H9 (cell line): Measurements from ENCODE around the gene TRIM7. TPM values are rescaled to one million over a fixed set of nuclear protein-coding genes. Genes with fewer than 3 reads are reported as not detected.
"Not testable (repeated sequence)": the region's sequence is repeated elsewhere in the genome, so short reads cannot be mapped to it uniquely, and the experiment has no call there.

ENCODE experiments used
- DNase-seq: peaks from one replicate; pipeline ENCODE4 v3.0.0-alpha.2; 2017
- H2AFZ ChIP-seq: one replicate; pipeline ENCODE4 v1.6.1; 2013; ENCODE audit warnings: mild to moderate bottlenecking, low read length, control low read depth, moderate library complexity
- H2AK5ac ChIP-seq: 2 replicates; pipeline ENCODE4 v1.6.1; 2013; ENCODE audit warnings: low read length, control low read depth, mixed read lengths; ENCODE audit not compliant: insufficient read length
- H2BK120ac ChIP-seq: one replicate; pipeline ENCODE4 v1.6.1; 2013; ENCODE audit warnings: low read depth, mild to moderate bottlenecking, low read length, control low read depth, inconsistent platforms; ENCODE audit not compliant: poor library complexity, severe bottlenecking
- H2BK12ac ChIP-seq: 2 replicates; pipeline ENCODE4 v1.6.1; 2013; ENCODE audit warnings: low read length, control low read depth, mixed read lengths, low read depth; ENCODE audit not compliant: insufficient read length
- H2BK15ac ChIP-seq: 2 replicates; pipeline ENCODE4 v1.6.1; 2013; ENCODE audit warnings: low read depth, low read length, control low read depth
- H2BK20ac ChIP-seq: one replicate; pipeline ENCODE4 v1.6.1; 2013; ENCODE audit warnings: low read depth, mild to moderate bottlenecking, low read length, control low read depth, inconsistent platforms; ENCODE audit not compliant: poor library complexity, severe bottlenecking
- H2BK5ac ChIP-seq: 2 replicates; pipeline ENCODE4 v1.6.1; 2013; ENCODE audit warnings: low read length, control low read depth, mixed read lengths; ENCODE audit not compliant: insufficient read length
- H3K14ac ChIP-seq: 2 replicates; pipeline ENCODE4 v1.6.1; 2013; ENCODE audit warnings: low read length, control low read depth; ENCODE audit not compliant: insufficient read depth
- H3K18ac ChIP-seq: 2 replicates; pipeline ENCODE4 v1.6.1; 2013; ENCODE audit warnings: low read depth, mild to moderate bottlenecking, mixed read lengths, low read length, control low read depth; ENCODE audit not compliant: insufficient read length
- H3K23ac ChIP-seq: 2 replicates; pipeline ENCODE4 v1.6.1; 2013; ENCODE audit warnings: low read length, control low read depth, mixed read lengths, low read depth; ENCODE audit not compliant: insufficient read length
- H3K23me2 ChIP-seq: 2 replicates; pipeline ENCODE4 v1.6.1; 2013; ENCODE audit warnings: low read depth, mild to moderate bottlenecking, mixed read lengths, low read length, control low read depth; ENCODE audit not compliant: insufficient read length, poor library complexity, severe bottlenecking
- H3K27ac ChIP-seq: 2 replicates; pipeline ENCODE4 v1.5.1; 2013; ENCODE audit warnings: low read length, control low read depth, mixed read lengths, low read depth; ENCODE audit not compliant: insufficient read length
- H3K27me3 ChIP-seq: 2 replicates; pipeline ENCODE4 v1.6.1; 2013; ENCODE audit warnings: low read length, control low read depth, inconsistent platforms; ENCODE audit not compliant: insufficient read depth
- H3K4ac ChIP-seq: 2 replicates; pipeline ENCODE4 v1.6.1; 2013; ENCODE audit warnings: low read depth, mild to moderate bottlenecking, control low read depth, inconsistent platforms, low read length, moderate library complexity
- H3K4me1 ChIP-seq: 2 replicates; pipeline ENCODE4 v1.6.1; 2013; ENCODE audit warnings: low read length, control low read depth, inconsistent platforms; ENCODE audit not compliant: insufficient read depth
- H3K4me2 ChIP-seq: 2 replicates; pipeline ENCODE4 v1.6.1; 2013; ENCODE audit warnings: low read length, control low read depth, mixed read lengths; ENCODE audit not compliant: insufficient read length, insufficient read depth
- H3K56ac ChIP-seq: 2 replicates; pipeline ENCODE4 v1.6.1; 2013; ENCODE audit warnings: low read depth, mild to moderate bottlenecking, mixed read lengths, low read length, control low read depth; ENCODE audit not compliant: insufficient read length
- H3K79me1 ChIP-seq: 2 replicates; pipeline ENCODE4 v1.6.1; 2013; ENCODE audit warnings: low read depth, mild to moderate bottlenecking, moderate library complexity, low read length, control low read depth, inconsistent platforms; ENCODE audit not compliant: insufficient read depth, poor library complexity, severe bottlenecking
- H3K79me2 ChIP-seq: 2 replicates; pipeline ENCODE4 v1.6.1; 2013; ENCODE audit warnings: low read length, control low read depth, inconsistent platforms; ENCODE audit not compliant: insufficient read depth
- H3K9ac ChIP-seq: 2 replicates; pipeline ENCODE4 v1.6.1; 2013; ENCODE audit warnings: low read length, control low read depth, mixed read lengths; ENCODE audit not compliant: insufficient read length; ENCODE audit errors: extremely low read depth
- H3K9me3 ChIP-seq: one replicate; pipeline ENCODE4 v1.6.1; 2013; ENCODE audit warnings: low read depth, low read length, inconsistent platforms; ENCODE audit not compliant: control insufficient read depth
- H3T11ph ChIP-seq: one replicate; pipeline ENCODE4 v1.6.1; 2013; ENCODE audit warnings: mild to moderate bottlenecking, low read length, control low read depth, inconsistent platforms
- H4K20me1 ChIP-seq: one replicate; pipeline ENCODE4 v1.6.1; 2013; ENCODE audit not compliant: control insufficient read depth, insufficient read length, insufficient read depth
- H4K5ac ChIP-seq: 2 replicates; pipeline ENCODE4 v1.6.1; 2013; ENCODE audit warnings: low read depth, mild to moderate bottlenecking, mixed read lengths, low read length, control low read depth; ENCODE audit not compliant: insufficient read length
- H4K8ac ChIP-seq: replicated peaks from 2 replicates; pipeline ENCODE4 v1.6.1; 2013; ENCODE audit warnings: low read length, control low read depth, mixed read lengths, low read depth; ENCODE audit not compliant: insufficient read length
- H4K91ac ChIP-seq: 2 replicates; pipeline ENCODE4 v1.6.1; 2013; ENCODE audit warnings: low read depth, mild to moderate bottlenecking, moderate library complexity, mixed read lengths, low read length, control low read depth; ENCODE audit not compliant: insufficient read length
- H3K27ac Mint-ChIP-seq, 3 experiments: 2 replicates in 2 of 3; 3 replicates in 1 of 3; pipeline ENCODE4 v1.8.0; 2020 to 2021; ENCODE audit warnings: mixed read lengths in 3 of 3, mild to moderate bottlenecking in 1 of 3, moderate library complexity in 1 of 3
- H3K27me3 Mint-ChIP-seq: 2 replicates; pipeline ENCODE4 v1.8.0; 2021; ENCODE audit warnings: low read depth, mild to moderate bottlenecking, moderate library complexity, mixed read lengths
- H3K36me3 Mint-ChIP-seq, 3 experiments: 2 replicates in 2 of 3; 3 replicates in 1 of 3; pipeline ENCODE4 v1.8.0; 2020 to 2021; ENCODE audit warnings: low read depth in 3 of 3, mixed read lengths in 3 of 3; ENCODE audit not compliant: insufficient read depth in 1 of 3
- H3K4me1 Mint-ChIP-seq, 2 experiments: 2 replicates each; pipeline ENCODE4 v1.8.0; 2020; ENCODE audit warnings: mixed read lengths in 2 of 2
- H3K4me3 Mint-ChIP-seq, 2 experiments: 2 replicates in 1 of 2; 3 replicates in 1 of 2; pipeline ENCODE4 v1.8.0; 2020 to 2021; ENCODE audit warnings: mild to moderate bottlenecking in 2 of 2, mixed read lengths in 2 of 2, moderate library complexity in 1 of 2
- H3K9me3 Mint-ChIP-seq, 2 experiments: 2 replicates in 1 of 2; 3 replicates in 1 of 2; pipeline ENCODE4 v1.8.0; 2020; ENCODE audit warnings: mild to moderate bottlenecking in 2 of 2, mixed read lengths in 2 of 2, moderate library complexity in 1 of 2
- WGBS: extraction: QIAGEN DNeasy Blood & Tissue Kit; methylation state at CpG from one replicate; pipeline ENCODE4 v1.1.7; 2013; ENCODE audit warnings: missing lambda C conversion rate, low lambda C conversion rate, mixed read lengths; ENCODE audit not compliant: insufficient read length; ENCODE audit errors: extremely low coverage; 5-methylcytosine and 5-hydroxymethylcytosine counted together
- total RNA-seq: library from RNA; stranded (reverse); gene quantifications from 2 replicates; pipeline ENCODE4 v1.2.1, GENCODE V29; 2021

TRIM7 gene
- total RNA-seq, 1 experiment from 2014 or later, result not detected

- not testable (repeated sequence) for H2AFZ ChIP-seq, H2BK120ac ChIP-seq
Measured at GRCh38 chr5:181210148-181210547, 5.2 kb upstream of the TRIM7 start.

GRCh38 chr5:181209006-181209405 lies 4.0 kb upstream of the TRIM7 start:
- no CpG with 5 or more reads among the region's 24 CpGs for WGBS
- H3K36me3 Mint-ChIP-seq, H3K4me3 Mint-ChIP-seq, H3K23ac ChIP-seq, H2AFZ ChIP-seq, H2AK5ac ChIP-seq, H3K27ac ChIP-seq, H3K79me1 ChIP-seq, H3K9me3 ChIP-seq, H3K9ac ChIP-seq, H3K79me2 ChIP-seq, H3K27ac Mint-ChIP-seq, H4K5ac ChIP-seq, H2BK120ac ChIP-seq, H3K14ac ChIP-seq, H3K18ac ChIP-seq, H3K56ac ChIP-seq, H4K8ac ChIP-seq, H2BK5ac ChIP-seq, H3T11ph ChIP-seq, H2BK20ac ChIP-seq, H4K20me1 ChIP-seq, H3K4ac ChIP-seq, H3K4me2 ChIP-seq, H3K4me1 ChIP-seq, H4K91ac ChIP-seq, H2BK15ac ChIP-seq, H2BK12ac ChIP-seq, DNase-seq: not testable (repeated sequence)
- H3K23me2 ChIP-seq, result peaks cover 24% of the 10 kb centered on the region
- H3K4me1 Mint-ChIP-seq, result peaks cover 18 to 31% of the 10 kb centered on the region in 2 experiments
- peaks cover 11 to 16% of the 10 kb centered on the region in 2 experiments; a peak in 3 of 5 replicates for H3K9me3 Mint-ChIP-seq
- H3K27me3 ChIP-seq, result peaks cover 21% of the 10 kb centered on the region
- peaks cover 42% of the 10 kb centered on the region for H3K27me3 Mint-ChIP-seq

More at GRCh38 chr5:181210148-181210547, 5.2 kb upstream of the TRIM7 start:
- H4K20me1 ChIP-seq, H4K5ac ChIP-seq, H3T11ph ChIP-seq, H3K4me2 ChIP-seq, H3K23ac ChIP-seq, H2AK5ac ChIP-seq, H3K9ac ChIP-seq, H2BK15ac ChIP-seq, H2BK20ac ChIP-seq, H2BK12ac ChIP-seq, H3K79me2 ChIP-seq, H3K27ac ChIP-seq, H3K56ac ChIP-seq, DNase-seq, H3K4ac ChIP-seq, H4K91ac ChIP-seq, H2BK5ac ChIP-seq, H3K9me3 ChIP-seq, H3K18ac ChIP-seq, H3K27ac Mint-ChIP-seq, H3K4me3 Mint-ChIP-seq, H3K14ac ChIP-seq, H3K79me1 ChIP-seq, H3K4me1 ChIP-seq, H3K36me3 Mint-ChIP-seq, H4K8ac ChIP-seq: not testable (repeated sequence)
- Mint-ChIP-seq H3K4me1 (peaks cover 15 to 29% of the 10 kb centered on the region in 2 experiments), H3K9me3 (peaks cover 11 to 16% of the 10 kb centered on the region in 2 experiments; a peak in 3 of 5 replicates), H3K27me3 (peaks cover 36% of the 10 kb centered on the region)
- peaks cover 15% of the 10 kb centered on the region for H3K23me2 ChIP-seq
- no CpG with 5 or more reads among the region's 11 CpGs for WGBS
- peaks cover 14% of the 10 kb centered on the region for H3K27me3 ChIP-seq
